NCI-H446 treated with DMSO at 0.1 percent for 48 hours (cell line): ENCODE measurements around the gene NTSR1.

Experiments used
- DNase-seq: peaks from one replicate; lab custom pipeline; 2025; lab: John Stamatoyannopoulos, UW

Gene NTSR1

DNA sequence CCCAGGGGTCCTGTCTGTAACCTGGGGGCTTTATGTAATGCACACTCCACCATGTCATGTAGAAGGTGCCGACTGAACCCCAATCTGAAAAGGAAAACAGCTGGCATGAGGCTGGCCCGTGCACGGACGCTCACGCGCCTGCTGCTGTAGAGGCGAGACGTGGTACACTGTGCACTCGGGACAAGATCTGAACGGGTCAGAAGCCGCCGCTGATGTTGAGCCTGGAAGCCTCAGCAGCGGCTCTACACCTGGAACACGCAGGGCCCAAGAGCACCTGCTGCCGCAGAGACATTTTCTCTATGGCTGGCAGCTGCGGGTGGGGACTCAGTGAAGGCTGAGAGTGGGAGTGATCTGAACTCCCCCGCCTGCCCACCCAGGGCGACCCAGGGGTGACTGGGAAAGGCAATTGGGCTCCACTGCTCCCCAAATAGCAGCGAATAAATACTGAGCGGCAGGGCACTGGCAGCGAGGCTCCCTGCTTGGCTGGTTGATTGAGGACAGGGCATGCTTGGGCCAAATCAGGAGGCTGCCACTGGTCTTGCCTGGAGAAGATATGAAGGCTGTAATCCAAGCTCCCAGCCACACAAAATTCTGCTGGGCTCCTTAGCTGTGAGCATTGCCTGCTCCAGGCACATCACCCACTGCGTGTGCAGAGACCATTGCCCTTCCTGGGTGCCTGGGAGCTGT, 93.5 kb downstream of the NTSR1 start:
- DNase-seq: no peak

GRCh38 chr20:62804021-62804626, 95.5 kb downstream of the NTSR1 start:
- no peak for DNase-seq

DNA sequence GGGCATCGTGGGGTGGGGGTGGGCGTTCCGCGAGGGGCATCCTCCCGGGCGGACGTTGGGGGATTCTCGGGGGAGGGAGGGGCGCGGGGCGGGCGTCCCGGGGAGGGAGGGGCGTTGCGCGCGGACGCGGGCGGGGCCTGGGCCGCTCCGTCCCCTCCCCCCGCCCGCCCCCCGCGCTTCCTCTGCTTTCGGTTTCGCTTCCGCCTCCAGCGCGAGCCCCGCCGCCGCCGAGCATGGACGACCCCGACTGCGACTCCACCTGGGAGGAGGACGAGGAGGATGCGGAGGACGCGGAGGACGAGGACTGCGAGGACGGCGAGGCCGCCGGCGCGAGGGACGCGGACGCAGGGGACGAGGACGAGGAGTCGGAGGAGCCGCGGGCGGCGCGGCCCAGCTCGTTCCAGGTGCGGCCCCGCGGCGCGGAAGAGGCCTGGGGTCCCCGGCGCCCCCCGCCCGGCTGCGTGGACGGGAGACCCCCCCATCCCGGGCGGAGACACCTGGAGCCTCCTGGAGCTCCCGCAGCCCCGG, 96.1 kb downstream of the NTSR1 start, which contains the start of gene OGFR:
Gene OGFR, plus strand, starts transcription at position 209 of the 528 bp plus-strand sequence. Its CDS starts 25 bp downstream, at position 234.
- DNase-seq: no peak

GRCh38 chr20:62805155-62805710, 96.6 kb downstream of the NTSR1 start:
- DNase-seq: no peak

- no peak for DNase-seq
Measured at GRCh38 chr20:62805711-62806382, 97.2 kb downstream of the NTSR1 start.

- DNase-seq: no peak
Measured at GRCh38 chr20:62806383-62807050, 97.9 kb downstream of the NTSR1 start.

DNA sequence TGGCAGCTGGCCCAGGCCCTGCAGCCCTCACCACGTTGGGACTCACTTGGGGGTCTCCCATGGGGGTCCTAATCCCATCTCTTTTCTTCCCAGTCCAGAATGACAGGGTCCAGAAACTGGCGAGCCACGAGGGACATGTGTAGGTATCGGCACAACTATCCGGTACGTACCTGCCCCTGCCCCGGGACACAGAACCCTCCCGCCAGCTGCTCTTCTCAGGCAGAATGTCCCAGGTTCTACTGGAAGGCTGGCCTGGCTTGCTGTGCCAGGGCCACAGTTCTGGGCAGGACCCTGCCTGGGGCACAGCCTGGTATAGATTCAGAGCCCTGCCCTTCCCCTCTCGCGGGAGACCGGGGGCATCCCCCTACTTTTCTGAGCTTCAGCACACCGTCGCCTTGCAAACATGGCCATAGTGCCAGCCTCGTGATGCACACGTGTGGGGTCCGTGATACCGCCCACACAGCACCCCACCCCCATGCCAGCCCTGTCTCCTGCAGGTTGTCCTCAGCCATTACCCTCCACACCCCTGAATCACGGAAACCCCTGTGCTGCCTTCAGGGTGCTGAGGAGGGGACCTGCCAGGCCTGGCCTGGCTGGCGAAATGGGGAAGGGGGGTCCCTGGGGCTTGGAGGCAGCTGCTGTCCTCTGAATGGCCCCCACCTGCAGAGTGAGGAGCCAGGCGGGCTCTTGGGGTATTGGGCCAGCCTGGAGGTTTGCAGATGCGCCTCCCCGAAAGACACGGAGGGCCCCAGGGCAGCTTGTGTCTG, 99.0 kb downstream of the NTSR1 start:
- no peak for DNase-seq

DNA sequence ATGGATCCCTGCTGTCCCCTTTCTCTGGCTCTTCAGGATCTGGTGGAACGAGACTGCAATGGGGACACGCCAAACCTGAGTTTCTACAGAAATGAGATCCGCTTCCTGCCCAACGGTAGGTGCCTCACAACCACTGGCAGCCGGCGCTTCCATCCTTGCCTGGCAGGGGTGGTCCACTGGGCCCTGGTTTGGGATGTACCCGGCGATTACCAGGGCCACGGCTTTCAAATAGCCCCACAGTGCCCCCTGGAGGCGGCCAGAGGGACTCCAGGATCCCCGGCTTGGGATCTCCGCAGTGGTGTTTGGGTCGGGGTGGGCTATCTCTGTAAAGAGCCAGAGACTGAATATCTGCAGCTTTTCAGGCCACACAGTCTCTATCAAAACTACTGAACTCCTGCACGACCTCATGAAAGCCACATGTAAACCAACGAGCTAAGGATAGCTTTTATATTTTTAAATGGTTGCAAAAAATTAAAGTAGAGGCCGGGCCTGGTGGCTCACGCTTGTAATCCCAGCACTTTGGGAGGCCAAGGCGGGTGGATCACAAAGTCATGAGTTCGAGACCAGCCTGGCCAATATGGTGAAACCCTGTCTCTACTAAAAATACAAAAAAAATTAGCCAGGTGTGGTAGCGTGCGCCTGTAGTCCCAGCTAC, 99.7 kb downstream of the NTSR1 start:
- no peak for DNase-seq

GRCh38 chr20:62809530-62810428, 101.1 kb downstream of the NTSR1 start:
- DNase-seq: no peak

DNA sequence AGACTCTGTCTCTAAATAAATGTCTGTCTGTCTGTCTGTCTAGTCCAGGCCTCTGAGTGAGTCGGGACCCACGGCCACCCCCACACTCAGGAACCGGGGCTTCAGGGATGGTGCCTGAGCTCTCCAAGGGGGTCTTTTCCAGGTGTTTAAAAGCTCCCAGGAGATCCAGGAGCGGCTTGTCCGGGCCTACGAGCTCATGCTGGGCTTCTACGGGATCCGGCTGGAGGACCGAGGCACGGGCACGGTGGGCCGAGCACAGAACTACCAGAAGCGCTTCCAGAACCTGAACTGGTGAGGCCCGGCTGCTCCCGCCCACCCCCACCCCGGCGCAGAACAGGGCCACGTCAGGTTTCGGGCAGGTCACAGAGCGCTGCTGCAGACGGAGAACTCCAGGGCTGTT, 102.7 kb downstream of the NTSR1 start:
- no peak for DNase-seq

DNA sequence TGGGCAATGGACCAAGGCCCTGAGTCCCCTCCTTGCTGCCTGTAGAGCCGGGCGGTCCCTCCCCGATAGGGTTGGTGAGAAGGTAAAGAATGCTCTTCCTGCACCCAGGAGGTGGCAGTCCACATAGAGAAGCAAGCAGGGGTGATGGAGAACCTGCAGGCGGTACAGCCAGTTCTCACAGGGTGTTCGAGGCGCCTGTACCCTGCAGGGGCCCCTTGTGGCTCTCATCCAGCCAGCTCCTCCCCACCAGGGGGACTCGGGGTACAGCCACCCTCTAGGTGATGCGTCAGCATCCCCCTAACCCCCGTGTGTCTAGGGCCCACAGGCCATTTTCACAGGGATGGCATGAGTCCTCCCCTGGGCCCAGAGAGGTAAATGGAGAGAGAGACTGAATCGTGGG, 103.1 kb downstream of the NTSR1 start:
- no peak for DNase-seq
